K562 (cell line): ENCODE measurements around the gene ABHD16B. TPM values are rescaled to one million over a fixed set of nuclear protein-coding genes. Genes with fewer than 3 reads are reported as not detected.
A peak's percentile ranks its signal among the peaks of the same experiment; 100 is the strongest.

ENCODE experiments used
- CTCF ChIP-seq, 3 experiments: IDR thresholded peaks in 2 of 3; conservative IDR thresholded peaks in 1 of 3; 2 replicates each; pipeline ENCODE4 v1.5.1; 2011 to 2012; ENCODE audit warnings: low read length in 3 of 3, mild to moderate bottlenecking in 3 of 3, control low read depth in 2 of 3, improper control_type of control experiment in 1 of 3, inconsistent platforms in 1 of 3, low read depth in 1 of 3, mixed read lengths in 1 of 3, moderate library complexity in 1 of 3; ENCODE audit not compliant: insufficient read depth in 2 of 3
- GABPB1 ChIP-seq: sonication (generic); formaldehyde crosslinking; IDR thresholded peaks from 2 replicates; pipeline ENCODE4 v1.8.0; 2022; ENCODE audit warnings: mild to moderate bottlenecking, missing genetic modification reagents
- GTF2B ChIP-seq: IDR thresholded peaks from 2 replicates; pipeline ENCODE4 v1.6.1; 2011; ENCODE audit not compliant: insufficient read length; ENCODE audit errors: extremely low read depth
- MED1 ChIP-seq: sonication (generic); formaldehyde crosslinking; IDR thresholded peaks from 2 replicates; pipeline ENCODE4 v1.8.1; 2023; ENCODE audit warnings: missing genetic modification reagents, borderline replicate concordance
- NUFIP1 ChIP-seq: fragments of 450-650 bp; IDR thresholded peaks from 2 replicates; pipeline ENCODE4 v1.6.1; 2018; ENCODE audit not compliant: partially characterized antibody
- RBM22 ChIP-seq: fragments of 200-400 bp; formaldehyde crosslinking; IDR thresholded peaks from 2 replicates; pipeline ENCODE4 v1.6.1; 2018; ENCODE audit warnings: low read length, low read depth; ENCODE audit not compliant: poor library complexity, severe bottlenecking
- RCOR1 ChIP-seq, 2 experiments: IDR thresholded peaks; 2 replicates each; pipeline ENCODE4 v1.6.1; 2012; ENCODE audit warnings: low read depth in 2 of 2, low read length in 2 of 2, borderline replicate concordance in 1 of 2, improper control_type of control experiment in 1 of 2
- TFAP4 ChIP-seq: sonication (generic); formaldehyde crosslinking; IDR thresholded peaks from 2 replicates; pipeline ENCODE4 v1.8.0; 2022; ENCODE audit warnings: missing genetic modification reagents, mild to moderate bottlenecking, moderate library complexity, borderline replicate concordance
- ZBTB26 ChIP-seq: fragments of 450-650 bp; formaldehyde crosslinking; IDR thresholded peaks from 2 replicates; pipeline ENCODE4 v1.4.0; 2022; ENCODE audit warnings: missing genetic modification characterization
- ZBTB9 ChIP-seq: fragments of 450-650 bp; formaldehyde crosslinking; IDR thresholded peaks from 2 replicates; pipeline ENCODE4 v1.4.0; 2020; ENCODE audit warnings: mild to moderate bottlenecking, moderate library complexity
- ZNF175 ChIP-seq: fragments of 200-800 bp; sonication (Bioruptor generic); IDR thresholded peaks from 2 replicates; pipeline ENCODE4 v1.6.1; 2016; ENCODE audit warnings: low read depth, mild to moderate bottlenecking, missing genetic modification characterization, missing compliant biosample characterization
- ZNF764 ChIP-seq: fragments of 250-450 bp; sonication (Bioruptor Pico); IDR thresholded peaks from 2 replicates; pipeline ENCODE4 v1.4.0; 2020; ENCODE audit warnings: low read depth, mild to moderate bottlenecking, moderate library complexity
- ZSCAN29 ChIP-seq: fragments of 450-650 bp; IDR thresholded peaks from 2 replicates; pipeline ENCODE4 v1.6.1; 2017
- polyA plus RNA-seq, 8 experiments: library from polyadenylated mRNA; depleted of rRNA in 4 of 8; stranded (reverse) in 5 of 8; unstranded in 3 of 8; fragments of >200 nt; fragmentation: Nextera tagmentation in 2 of 8; fragmentation: Illumina TruSeq in 1 of 8; extraction: Ambion mirVana in 2 of 8; extraction: Trizol in 1 of 8; gene quantifications; 2 replicates each; pipeline versions ENCODE4 v1.2.1 to v1.2.3, GENCODE V29; 2011 to 2014; ENCODE audit warnings: inconsistent platforms in 1 of 8, missing spikeins in 1 of 8
- total RNA-seq, 7 experiments: library from RNA; depleted of rRNA in 6 of 7; stranded (reverse); fragments of >200 nt in 6 of 7; fragmentation: Illumina TruSeq in 2 of 7; extraction: Trizol in 2 of 7; gene quantifications; 2 replicates each; pipeline versions ENCODE4 v1.2.1 to v1.2.3, GENCODE V29; 2011 to 2021; ENCODE audit warnings: low replicate concordance in 1 of 7
- TF ChIP-seq, protein P1 (sequence below): fragments of 250-450 bp; sonication (Bioruptor Pico); IDR thresholded peaks from 2 replicates; pipeline ENCODE4 v1.6.1; 2021; ENCODE audit warnings: mild to moderate bottlenecking

The ABHD16B gene
- total and polyA plus RNA-seq, 9 of the 15 experiments (the other 6 are each of a cell fraction or from before 2014, with no cell fraction given) = not detected

GRCh38 chr20:63864978-63865640 lies 3.8 kb downstream of the ABHD16B start, which contains the start of gene TPD52L2 (continued):
- TF ChIP-seq CTCF (IDR thresholded peaks at IDR 0.05 in 2 of 3, conservative IDR thresholded peaks at IDR 0.05 in 1 of 3; ENCODE audit: insufficient read depth in 2 of 3, low read depth in 1 of 3, low read length in 3 of 3) = no peak
- no peak; a peak in 1 of 4 replicates for TF ChIP-seq RCOR1 (IDR thresholded peaks at IDR 0.05; ENCODE audit: borderline replicate concordance in 1 of 2, low read depth in 2 of 2, low read length in 2 of 2)
- TF ChIP-seq ZSCAN29 = 0 out of 2 replicates have a peak, but pooled peaks have one; percentile 32
- peak; percentile 88 for TF ChIP-seq TFAP4 (CRISPR knock-in tag)
- TF ChIP-seq ZBTB26 (CRISPR knock-in tag) = no peak
- TF ChIP-seq NUFIP1 = no peak
- TF ChIP-seq GABPB1 = peak; percentile 97
- TF ChIP-seq, protein P1, sequence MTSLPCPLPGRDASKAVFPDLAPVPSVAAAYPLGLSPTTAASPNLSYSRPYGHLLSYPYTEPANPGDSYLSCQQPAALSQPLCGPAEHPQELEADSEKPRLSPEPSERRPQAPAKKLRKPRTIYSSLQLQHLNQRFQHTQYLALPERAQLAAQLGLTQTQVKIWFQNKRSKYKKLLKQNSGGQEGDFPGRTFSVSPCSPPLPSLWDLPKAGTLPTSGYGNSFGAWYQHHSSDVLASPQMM = no peak
- no peak for TF ChIP-seq MED1 (CRISPR knock-in tag)
- TF ChIP-seq ZBTB9 (CRISPR knock-in tag) = peak; percentile 52; the same call in 1 of the 2 replicates
- TF ChIP-seq GTF2B = no peak
- TF ChIP-seq RBM22 = peak; percentile 63
- no peak for TF ChIP-seq ZNF175 (CRISPR knock-in tag)
- TF ChIP-seq ZNF764 (CRISPR knock-in tag) = no peak
